Measurements from ENCODE around the gene C6orf15. TPM values are rescaled to one million over a fixed set of nuclear protein-coding genes. Genes with fewer than 3 reads are reported as not detected.
A peak's percentile ranks its signal among the peaks of the same experiment; 100 is the strongest.

C6orf15 gene
- total RNA-seq (2021; fragmentation: NEBNext Ultra II Directional; extraction: Animal tissue kit (Norgen Biotek cat#: 25700)) (not detected in 2 replicates), polyA plus RNA-seq (2011; rRNA removed) (0.06 TPM in 1 of 2 replicates, not detected in the other), polyA minus RNA-seq (2011; rRNA and poly(A)+ RNA removed) (0.25 TPM in 1 of 2 replicates, not detected in the other)
- polyA plus RNA-seq (2011; cell fraction: cytosol; rRNA removed), result not detected
- 0.30 TPM for polyA plus RNA-seq (2011; cell fraction: nucleus; rRNA removed)
- not detected in 4 replicates for polyA plus RNA-seq (2012, experiment 1 of 2)
- not detected for polyA plus RNA-seq (2012, experiment 2 of 2)
- polyA plus RNA-seq (2013, experiment 1 of 2), result 0.06 TPM
- not detected for polyA plus RNA-seq (2013, experiment 2 of 2)
- polyA minus RNA-seq (2011; cell fraction: cytosol; rRNA and poly(A)+ RNA removed), result 1.0 TPM
- not detected for polyA minus RNA-seq (2011; cell fraction: nucleus; rRNA and poly(A)+ RNA removed)
- long read RNA-seq, experiment 1, result 0 reads
- long read RNA-seq, experiment 2, result 0 reads

- Histone ChIP-seq H3K56ac (replicated peaks; ENCODE audit: insufficient read length, low read depth, low read length) (no peak within 1 kb of the TSS), H3K27ac (ENCODE audit: low read depth, low read length) (no peak within 1 kb of the TSS), H3K9me3 (ENCODE audit: insufficient read depth in 2 of 2, low read depth in 1 of 2, low read length in 1 of 2) (no peaks in the 10 kb centered on the region), H3K18ac (ENCODE audit: extremely low read depth, low read length) (no peak within 1 kb of the TSS), H3K23ac (ENCODE audit: insufficient read length) (no peak within 1 kb of the TSS), H2BK20ac (ENCODE audit: low read length) (no peak within 1 kb of the TSS), H2AFZ (ENCODE audit: low read length) (no peak within 1 kb of the TSS), H3K14ac (ENCODE audit: insufficient read length) (no peak within 1 kb of the TSS), H2BK12ac (ENCODE audit: low read depth, low read length) (no peak within 1 kb of the TSS; the same call in 1 of the 2 replicates), H4K5ac (ENCODE audit: insufficient read length, low read depth, low read length) (no peak within 1 kb of the TSS), H3K4me3 (ENCODE audit: extremely low read depth in 1 of 4, insufficient read depth in 2 of 4, low read depth in 3 of 4, low read length in 4 of 4) (no peak within 1 kb of the TSS), H4K8ac (ENCODE audit: extremely low read depth, insufficient read depth, low read length) (no peak within 1 kb of the TSS), H2BK120ac (replicated peaks; ENCODE audit: low read depth, low read length) (no peak within 1 kb of the TSS), H3K4ac (replicated peaks; ENCODE audit: insufficient read length, low read depth, low read length) (no peak within 1 kb of the TSS), H2BK15ac (ENCODE audit: low read length) (no peak within 1 kb of the TSS), H3K23me2 (ENCODE audit: low read depth, low read length) (no peaks in the 10 kb centered on the region; the same call in 1 of the 2 replicates), H4K91ac (replicated peaks; ENCODE audit: insufficient read length, low read length) (no peak within 1 kb of the TSS), H3K36me3 (ENCODE audit: control insufficient read depth in 2 of 4, insufficient read depth in 4 of 4, low read length in 3 of 4) (no peaks in the 10 kb centered on the region), H4K20me1 (replicated peaks in 1 of 2; ENCODE audit: control insufficient read depth in 1 of 2, insufficient read depth in 2 of 2, low read length in 2 of 2) (no peaks in the 10 kb centered on the region), H3K4me1 (replicated peaks in 1 of 4; ENCODE audit: control insufficient read depth in 3 of 4, insufficient read depth in 4 of 4, low read length in 3 of 4) (peaks cover 0 to 20% (median 9%) of the 10 kb centered on the region in 4 experiments; a peak in 6 of 7 replicates), H3K79me1 (ENCODE audit: low read depth, low read length) (no peaks in the 10 kb centered on the region), H3K27me3 (replicated peaks in 1 of 4; ENCODE audit: control insufficient read depth in 3 of 4, extremely low read depth in 1 of 4, insufficient read depth in 3 of 4, low read length in 3 of 4) (peaks cover 0 to 11% (median 3%) of the 10 kb centered on the region in 4 experiments; a peak in 3 of 7 replicates), H3K9ac (replicated peaks in 1 of 4; ENCODE audit: extremely low read depth in 1 of 4, low read depth in 3 of 4, low read length in 3 of 4) (no peak within 1 kb of the TSS), H2AK5ac (ENCODE audit: low read depth, low read length) (no peak within 1 kb of the TSS), H3K4me2 (ENCODE audit: insufficient read depth in 1 of 2, low read depth in 2 of 2, low read length in 2 of 2) (no peak within 1 kb of the TSS), H3K79me2 (ENCODE audit: control insufficient read depth in 1 of 2, insufficient read depth in 2 of 2, low read length in 2 of 2) (no peaks in the 10 kb centered on the region), H2BK5ac (ENCODE audit: low read depth, low read length) (no peak within 1 kb of the TSS)
- FAIRE-seq, result no peak
- ChIA-PET CTCF (ENCODE audit: partially characterized antibody) (interaction anchor here (0.8 to 10.6 kb wide), 7 partner anchors 9 to 80 kb away, joined by 3 to 187 read pairs (median 3); partner anchors contain the start of gene PSORS1C2), POLR2A (ENCODE audit: partially characterized antibody) (interaction anchor here (0.8 kb wide), 1 partner anchor 59 kb away, joined by 3 read pairs; no protein-coding TSS in a partner anchor)
- DNase-seq (ENCODE audit: low read depth in 1 of 2, low spot score in 2 of 2), result no peak
- TF ChIP-seq MAX (IDR thresholded peaks at IDR 0.05) (0 out of 2 replicates have a peak, but pooled peaks have one; percentile 13), GTF2F1 (IDR thresholded peaks at IDR 0.05; ENCODE audit: borderline replicate concordance, low read depth, low read length) (no peak), SIN3A (conservative IDR thresholded peaks at IDR 0.05 in 1 of 2, IDR thresholded peaks at IDR 0.05 in 1 of 2; ENCODE audit: low read depth in 1 of 2, low read length in 2 of 2) (no peak), EGR1 (IDR thresholded peaks at IDR 0.05; ENCODE audit: borderline replicate concordance, low read depth, low read length) (no peak), JUN (IDR thresholded peaks at IDR 0.05; ENCODE audit: low read depth, low read length) (no peak), BRCA1 (IDR thresholded peaks at IDR 0.05; ENCODE audit: low read depth, low read length) (no peak), KDM5A (IDR thresholded peaks at IDR 0.05; ENCODE audit: low read length) (no peak), SAP30 (IDR thresholded peaks at IDR 0.05; ENCODE audit: insufficient read depth, insufficient replicate concordance, low read length) (no peak)
- 85% methylated on average over 5 of the region's 5 CpGs; no CpG with 5 or more reads in 1 of the 2 experiments for whole genome bisulfite sequencing, 2 experiments (ENCODE audit: extremely low coverage in 1 of 2, insufficient coverage in 1 of 2, insufficient read length in 1 of 2, insufficient replicate concordance in 2 of 2, low coverage in 1 of 2, low lambda C conversion rate in 2 of 2, missing lambda C conversion rate in 1 of 2)
These were observed at the start of gene C6orf15 for GRCh38 chr6:31112478-31112877. Gene C6orf15 (minus strand): TSS chr6:31112575. CDS start chr6:31112555, 20 bp downstream.

All from H1 (cell line).